ENCODE results near the gene VTN. TPM values are rescaled to one million over a fixed set of nuclear protein-coding genes. Genes with fewer than 3 reads are reported as not detected.

VTN gene
- total RNA-seq, 6 experiments from 2014 or later: 0.36 to 0.76 (median 0.60) TPM

- DNase-seq: peak; percentile 97
- Mint-ChIP-seq H3K27ac (peak within 1 kb of the TSS; percentile 73), H3K4me3 (peak within 1 kb of the TSS; percentile 92), H3K9me3 (no peaks in the 10 kb centered on the region), H3K4me1 (ENCODE audit: low read depth) (peaks cover 26% of the 10 kb centered on the region), H3K36me3 (ENCODE audit: low read depth) (peaks cover 5% of the 10 kb centered on the region; the same call in 1 of the 2 replicates), H3K27me3 (ENCODE audit: insufficient read depth) (peaks cover 3% of the 10 kb centered on the region)
- peak; percentile 56 for TF ChIP-seq CTCF (IDR thresholded peaks at IDR 0.05)
Measured at GRCh38 chr17:28318759-28319597, 51.1 kb downstream of the VTN start, which contains the start of gene TMEM97. Gene TMEM97 (plus strand): TSS chr17:28319200. CDS start chr17:28319240, 40 bp downstream.

- no peak for DNase-seq
- Mint-ChIP-seq H3K27ac (peak overlapping the region; percentile 42), H3K4me1 (ENCODE audit: low read depth) (peaks cover 26% of the 10 kb centered on the region), H3K9me3 (no peaks in the 10 kb centered on the region), H3K36me3 (ENCODE audit: low read depth) (peaks cover 5% of the 10 kb centered on the region; the same call in 1 of the 2 replicates), H3K27me3 (ENCODE audit: insufficient read depth) (peaks cover 6% of the 10 kb centered on the region), H3K4me3 (peak overlapping the region; percentile 92)
- no peak for TF ChIP-seq CTCF (IDR thresholded peaks at IDR 0.05)
Measured at GRCh38 chr17:28317966-28318758, 51.9 kb downstream of the VTN start.

Small RNA genes lying within 50 kb of the gene (microRNA-seq; reads per million reads assigned to microRNA genes)
- 3.9 reads per million for gene MIR4723

Other genes with a start within 250 kb of the VTN start
- 10 to 100 TPM; 17.6 to 29.5 (median 24.1) TPM for gene TMEM97, start 51.1 kb downstream of the VTN start, total RNA-seq (2021; fragmentation: NEBNext Ultra II Directional; extraction: Animal tissue kit (Norgen Biotek cat#: 25700))
- gene IFT20, start 34.8 kb downstream of the VTN start, total RNA-seq (2021; fragmentation: NEBNext Ultra II Directional; extraction: Animal tissue kit (Norgen Biotek cat#: 25700)): 10 to 100 TPM; 47.9 to 63.0 (median 50.9) TPM
- gene TNFAIP1, start 34.5 kb downstream of the VTN start, total RNA-seq (2021; fragmentation: NEBNext Ultra II Directional; extraction: Animal tissue kit (Norgen Biotek cat#: 25700)): 10 to 100 TPM; 73.8 to 89.7 (median 85.2) TPM
- gene POLDIP2, start 12.8 kb downstream of the VTN start, total RNA-seq (2021; fragmentation: NEBNext Ultra II Directional; extraction: Animal tissue kit (Norgen Biotek cat#: 25700)): 100 to 1,000 TPM; 104 to 118 (median 106) TPM
- gene SEBOX, start 5.1 kb downstream of the VTN start, total RNA-seq (2021; fragmentation: NEBNext Ultra II Directional; extraction: Animal tissue kit (Norgen Biotek cat#: 25700)): not detected
- gene SARM1, start 1.4 kb upstream of the VTN start, total RNA-seq (2021; fragmentation: NEBNext Ultra II Directional; extraction: Animal tissue kit (Norgen Biotek cat#: 25700)): 10 to 100 TPM; 15.1 to 18.9 (median 16.8) TPM
- 1 to 10 TPM; 4.3 to 6.7 (median 6.4) TPM for gene SLC46A1, start 35.9 kb upstream of the VTN start, total RNA-seq (2021; fragmentation: NEBNext Ultra II Directional; extraction: Animal tissue kit (Norgen Biotek cat#: 25700))
- under 1 TPM in 2 of 6 experiments, not detected in 4; 0.07 to 0.08 TPM for gene SLC13A2, start 103.3 kb upstream of the VTN start, total RNA-seq (2021; fragmentation: NEBNext Ultra II Directional; extraction: Animal tissue kit (Norgen Biotek cat#: 25700))
- not detected for gene FOXN1, start 136.0 kb upstream of the VTN start, total RNA-seq (2021; fragmentation: NEBNext Ultra II Directional; extraction: Animal tissue kit (Norgen Biotek cat#: 25700))
- gene UNC119, start 182.3 kb upstream of the VTN start, total RNA-seq (2021; fragmentation: NEBNext Ultra II Directional; extraction: Animal tissue kit (Norgen Biotek cat#: 25700)): 10 to 100 TPM; 28.3 to 36.9 (median 30.1) TPM
- gene PIGS, start 201.2 kb upstream of the VTN start, total RNA-seq (2021; fragmentation: NEBNext Ultra II Directional; extraction: Animal tissue kit (Norgen Biotek cat#: 25700)): 10 to 100 TPM; 69.5 to 94.7 (median 78.0) TPM
- gene ALDOC, start 206.6 kb upstream of the VTN start, total RNA-seq (2021; fragmentation: NEBNext Ultra II Directional; extraction: Animal tissue kit (Norgen Biotek cat#: 25700)): 10 to 100 TPM in 5 of 6 experiments, 1 to 10 TPM in 1; 8.6 to 14.7 (median 10.3) TPM
- gene SPAG5, start 228.7 kb upstream of the VTN start, total RNA-seq (2021; fragmentation: NEBNext Ultra II Directional; extraction: Animal tissue kit (Norgen Biotek cat#: 25700)): 10 to 100 TPM; 29.2 to 73.3 (median 69.4) TPM
- 1 to 10 TPM; 3.2 to 4.3 (median 3.5) TPM for gene RSKR, start 243.9 kb upstream of the VTN start, total RNA-seq (2021; fragmentation: NEBNext Ultra II Directional; extraction: Animal tissue kit (Norgen Biotek cat#: 25700))

Data from HFFc6 (cell line).